Right renal pelvis (tissue), 4 donors: Measurements from ENCODE around the gene SCN5A. TPM values are rescaled to one million over a fixed set of nuclear protein-coding genes. Genes with fewer than 3 reads are reported as not detected.

Source experiments
- DNase-seq, 4 donors: peaks; one replicate each; pipeline ENCODE4 v3.0.0-alpha.2; 2013; ENCODE audit warnings: low read depth in 4 of 4, low spot score in 3 of 4, missing footprints in 1 of 4
- polyA plus RNA-seq, 4 donors: library from polyadenylated mRNA; unstranded; fragments of 120-200 nt; gene quantifications; one replicate each; pipeline ENCODE4 v1.2.1, GENCODE V29; 2013; ENCODE audit not compliant: insufficient read length in 4 of 4

SCN5A gene
- polyA plus RNA-seq, 4 donors: 0.89 to 1.2 (median 1.1) TPM

GRCh38 chr3:38563886-38564270 lies 85.6 kb downstream of the SCN5A start:
- no peak for DNase-seq

GRCh38 chr3:38563070-38563885 lies 86.2 kb downstream of the SCN5A start:
- DNase-seq: no peak

- no peak for DNase-seq
Observed at GRCh38 chr3:38562467-38562925, 87.0 kb downstream of the SCN5A start.

GRCh38 chr3:38561746-38562466 lies 87.6 kb downstream of the SCN5A start:
- DNase-seq: no peak

- no peak for DNase-seq
Observed at GRCh38 chr3:38560996-38561717, 88.3 kb downstream of the SCN5A start.

GRCh38 chr3:38560284-38560683 lies 89.2 kb downstream of the SCN5A start:
- no peak for DNase-seq

- no peak for DNase-seq
Observed at GRCh38 chr3:38558864-38559263, 90.6 kb downstream of the SCN5A start.

- no peak for DNase-seq
Observed at GRCh38 chr3:38556640-38557358, 92.7 kb downstream of the SCN5A start.

GRCh38 chr3:38555926-38556325 lies 93.6 kb downstream of the SCN5A start:
- no peak for DNase-seq

- DNase-seq: no peak
Observed at GRCh38 chr3:38555149-38555840, 94.2 kb downstream of the SCN5A start.

- no peak for DNase-seq
Observed at GRCh38 chr3:38554127-38554827, 95.2 kb downstream of the SCN5A start.

- DNase-seq: no peak
Observed at GRCh38 chr3:38553071-38553470, 96.4 kb downstream of the SCN5A start.

GRCh38 chr3:38552364-38552763 lies 97.1 kb downstream of the SCN5A start:
- DNase-seq: no peak

GRCh38 chr3:38551026-38551832 lies 98.3 kb downstream of the SCN5A start:
- no peak for DNase-seq

- DNase-seq: no peak
Observed at GRCh38 chr3:38549957-38550840, 99.3 kb downstream of the SCN5A start.

- no peak for DNase-seq
Observed at GRCh38 chr3:38549486-38549885, 100.0 kb downstream of the SCN5A start.

- no peak for DNase-seq
Observed at GRCh38 chr3:38549082-38549481, 100.4 kb downstream of the SCN5A start.
